ENCODE measurements around the gene SYT2.
"Not testable (repeated sequence)": the region's sequence is repeated elsewhere in the genome, so short reads cannot be mapped to it uniquely, and the experiment has no call there.

DNA sequence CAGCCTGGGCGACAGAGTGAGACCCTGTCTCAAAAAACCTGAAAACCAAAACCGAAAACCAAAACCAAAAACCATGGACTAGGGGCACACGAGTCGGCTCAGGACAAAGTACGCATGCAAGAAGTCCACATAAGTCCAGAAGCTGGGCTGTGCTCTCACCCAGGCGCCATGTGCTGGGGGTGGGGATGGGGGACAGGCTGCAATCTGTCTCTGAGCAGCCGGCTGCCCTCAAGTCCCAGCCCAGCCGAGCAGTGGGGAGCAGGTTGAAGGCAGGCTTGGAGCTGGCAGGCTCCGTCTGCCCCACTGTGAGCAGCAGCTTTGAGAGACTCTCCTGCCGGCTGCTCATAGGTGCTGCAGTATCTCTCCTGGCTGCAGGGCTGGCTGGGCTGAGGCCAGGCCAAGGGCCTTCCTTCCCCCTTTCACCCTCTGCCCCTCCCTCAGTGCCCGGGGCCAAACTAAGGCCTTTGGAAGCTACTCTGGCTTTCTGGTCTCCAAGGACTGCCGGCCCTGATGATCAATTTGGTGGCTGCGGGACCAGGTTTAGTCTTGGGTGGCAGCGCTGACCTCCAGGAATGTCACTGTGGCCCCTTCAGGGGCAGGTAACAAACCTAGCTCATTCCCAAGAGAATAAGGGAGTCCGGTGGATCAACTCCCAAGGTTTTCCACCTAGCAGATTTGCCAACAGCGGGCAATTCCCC lies 72.8 kb downstream of the SYT2 start:
- not testable (repeated sequence) for TF ChIP-seq CTCF (conservative IDR thresholded peaks at IDR 0.05; ENCODE audit: low read depth, low read length); EZH2 (IDR thresholded peaks at IDR 0.05; ENCODE audit: borderline replicate concordance, low read depth, low read length, poor library complexity, severe bottlenecking)

All from A673 (cell line).